HS-27A (cell line): Measurements from ENCODE around the gene TMIGD3.

Experiments
- DNase-seq: peaks from one replicate; pipeline ENCODE4 v3.0.0-alpha.2; 2012; ENCODE audit warnings: low read depth, missing footprints

The TMIGD3 gene

GRCh38 chr1:111474521-111474920 is 28.9 kb downstream of the TMIGD3 start:
- no peak for DNase-seq

DNA sequence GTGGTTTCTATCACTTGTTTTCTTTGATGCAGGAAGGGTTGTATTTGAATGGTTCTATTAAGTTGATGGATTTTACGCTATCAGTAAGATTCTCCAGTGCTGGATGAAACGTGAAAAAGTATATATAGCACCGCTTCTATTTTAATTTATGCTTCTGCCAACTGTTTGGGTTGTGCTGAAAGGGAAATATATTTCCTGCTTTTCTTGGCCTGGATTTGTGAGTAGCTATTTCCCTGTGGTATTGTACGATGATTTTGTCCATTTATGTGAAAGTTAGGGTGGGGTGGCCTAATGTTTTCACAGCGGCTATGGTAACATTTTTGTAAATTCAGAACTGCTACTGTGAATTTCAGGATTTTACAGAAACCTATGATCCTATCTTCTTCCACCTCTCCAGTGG is 29.3 kb downstream of the TMIGD3 start:
- no peak for DNase-seq

- no peak for DNase-seq
Observed at GRCh38 chr1:111471538-111471937, 31.9 kb downstream of the TMIGD3 start.

- DNase-seq, result no peak
Observed at GRCh38 chr1:111471012-111471411, 32.4 kb downstream of the TMIGD3 start.

DNA sequence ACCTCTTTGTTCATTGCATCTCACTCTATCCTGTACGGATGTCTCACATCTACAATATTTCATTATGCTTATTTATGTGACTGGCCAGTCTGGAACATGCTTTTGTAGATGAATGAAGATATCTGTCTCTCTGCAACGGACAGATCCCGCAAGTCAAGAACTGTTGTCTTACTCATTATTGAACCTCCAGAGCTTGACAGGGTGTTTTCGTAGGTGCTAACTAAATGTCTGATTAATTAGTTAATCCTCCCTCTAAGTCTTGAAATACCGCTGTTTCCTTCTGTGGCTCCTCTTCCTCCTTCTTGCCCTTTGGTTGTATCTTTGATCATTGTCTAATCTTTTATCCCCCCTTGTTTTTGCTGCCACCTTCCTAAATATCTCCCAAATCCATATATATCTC is 32.8 kb downstream of the TMIGD3 start:
- DNase-seq, result no peak

DNA sequence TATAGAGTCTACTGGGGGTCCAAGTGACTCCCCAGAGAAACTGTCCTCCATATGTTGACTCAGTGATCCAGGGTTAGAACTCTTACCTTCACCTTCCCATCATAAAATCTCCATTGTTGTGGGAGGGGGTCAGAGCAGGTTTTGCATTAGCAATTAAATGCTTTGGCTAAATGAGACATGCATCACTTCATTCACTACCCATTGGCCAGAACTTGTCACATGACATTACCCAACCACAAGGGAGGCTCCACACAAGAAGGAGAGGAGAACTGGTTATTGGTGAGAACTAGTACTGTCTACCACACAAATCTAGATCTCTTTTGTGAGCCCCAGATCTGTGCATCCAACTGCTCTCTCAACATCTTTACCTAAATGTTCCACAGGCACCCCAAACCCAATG is 33.9 kb downstream of the TMIGD3 start:
- DNase-seq, result no peak

- DNase-seq, result no peak
Observed at GRCh38 chr1:111468717-111469100, 34.7 kb downstream of the TMIGD3 start.

GRCh38 chr1:111467865-111468716 is 35.3 kb downstream of the TMIGD3 start:
- DNase-seq, result no peak

- no peak for DNase-seq
Observed at GRCh38 chr1:111466480-111466879, 37.0 kb downstream of the TMIGD3 start.

DNA sequence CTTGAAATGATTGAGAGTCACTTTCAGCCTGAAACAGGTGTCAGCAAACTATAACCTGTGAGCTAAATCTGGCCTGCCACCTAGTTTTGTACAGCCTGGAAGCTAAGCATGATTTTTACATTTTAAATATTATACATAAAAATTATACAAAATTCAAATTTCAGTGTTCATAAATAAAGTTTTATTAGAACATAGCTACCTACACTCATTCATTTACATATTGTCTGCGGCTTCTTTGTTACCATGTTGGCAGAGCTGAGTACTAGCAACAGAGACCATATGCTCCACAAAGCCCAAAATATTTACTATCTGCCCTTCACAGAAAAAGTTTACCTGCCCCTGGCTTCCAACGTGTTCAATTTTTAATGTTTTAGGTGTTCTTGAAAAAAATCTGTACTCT is 37.7 kb downstream of the TMIGD3 start:
- DNase-seq, result no peak

DNA sequence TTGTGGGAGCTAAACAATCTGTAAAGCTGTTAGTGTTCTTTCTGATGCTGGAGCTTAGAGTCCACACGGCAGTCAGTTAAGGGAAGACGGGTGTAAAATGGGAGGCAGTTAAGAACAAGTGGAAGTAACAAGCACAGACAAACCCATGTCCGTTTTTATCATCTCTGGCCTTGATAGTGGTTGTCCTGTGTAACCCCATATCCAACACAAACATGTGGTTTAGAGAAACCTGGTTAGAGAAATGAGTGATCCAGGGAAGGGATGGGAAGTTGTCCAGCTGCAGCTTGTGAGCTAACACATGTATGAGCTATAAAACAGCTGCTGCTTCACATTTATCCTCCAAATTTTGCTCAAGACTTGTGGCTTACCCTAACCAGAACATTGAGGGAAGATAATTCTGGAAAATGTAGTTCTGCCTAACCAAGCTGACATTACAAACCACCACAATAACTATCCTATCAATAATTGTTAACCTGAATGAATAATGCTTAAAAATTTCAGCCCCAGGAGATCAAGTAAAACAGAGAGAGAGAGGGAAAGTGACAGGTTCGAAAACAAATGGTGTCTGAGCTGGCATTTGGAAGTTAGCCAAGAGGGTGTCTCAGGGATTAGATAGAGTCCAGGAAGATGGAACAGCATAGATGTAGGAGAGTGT is 40.3 kb downstream of the TMIGD3 start:
- no peak for DNase-seq

- no peak for DNase-seq
Observed at GRCh38 chr1:111462370-111463028, 40.9 kb downstream of the TMIGD3 start.

GRCh38 chr1:111461765-111462164 is 41.7 kb downstream of the TMIGD3 start:
- no peak for DNase-seq

- DNase-seq, result no peak
Observed at GRCh38 chr1:111455642-111456031, 47.8 kb downstream of the TMIGD3 start.

- DNase-seq, result no peak
Observed at GRCh38 chr1:111454859-111455641, 48.4 kb downstream of the TMIGD3 start.

GRCh38 chr1:111453706-111454105 is 49.7 kb downstream of the TMIGD3 start:
- no peak for DNase-seq

GRCh38 chr1:111452581-111452980 is 50.9 kb downstream of the TMIGD3 start:
- DNase-seq, result no peak

- no peak for DNase-seq
Observed at GRCh38 chr1:111450185-111450584, 53.2 kb downstream of the TMIGD3 start.

DNA sequence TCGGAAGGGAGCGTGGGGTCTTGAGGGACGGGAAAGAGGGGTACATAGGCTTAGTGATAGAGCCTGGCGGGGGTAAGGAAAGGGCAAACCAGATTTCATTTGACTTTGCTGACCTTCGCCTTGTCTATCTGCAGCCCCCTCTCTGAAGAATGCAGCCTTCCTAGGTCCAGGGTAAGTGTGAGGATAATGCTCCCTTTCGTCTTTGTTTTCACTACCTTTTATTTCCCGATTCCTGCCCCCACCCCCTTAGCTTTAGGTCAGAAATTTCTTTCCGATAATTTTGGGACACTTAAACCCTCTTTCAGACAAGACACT is 53.8 kb downstream of the TMIGD3 start:
- DNase-seq, result no peak

- DNase-seq, result peak; percentile 99
Observed at GRCh38 chr1:111448918-111449702, 54.3 kb downstream of the TMIGD3 start, which contains the start of the genes ATP5PB and WDR77. Gene ATP5PB (plus strand): TSS chr1:111449464. CDS start chr1:111449542, 78 bp downstream. Gene WDR77 (minus strand): TSS chr1:111449256. CDS start chr1:111449169, 87 bp downstream.

- no peak for DNase-seq
Observed at GRCh38 chr1:111448482-111448917, 54.9 kb downstream of the TMIGD3 start.
